Liver (tissue), 3 donors: ENCODE measurements around the gene ZNF165.

ENCODE experiments used
- FOXA2 ChIP-seq: IDR thresholded peaks from 2 replicates; pipeline ENCODE4 v1.6.1; 2016; ENCODE audit warnings: antibody characterized with exemption
- HNF4A ChIP-seq, 2 donors: conservative IDR thresholded peaks; 2 replicates each; pipeline ENCODE4 v1.6.1; 2016; ENCODE audit warnings: antibody characterized with exemption in 2 of 2, mild to moderate bottlenecking in 2 of 2
- JUND ChIP-seq, 2 donors: IDR thresholded peaks; 2 replicates each; pipeline ENCODE4 v1.6.1; 2016; ENCODE audit warnings: antibody characterized with exemption in 2 of 2
- RAD21 ChIP-seq, 2 donors: IDR thresholded peaks; 2 replicates each; pipeline ENCODE4 v1.6.1; 2016; ENCODE audit warnings: antibody characterized with exemption in 2 of 2, mild to moderate bottlenecking in 2 of 2
- SP1 ChIP-seq: IDR thresholded peaks from 2 replicates; pipeline ENCODE4 v1.6.1; 2018; ENCODE audit warnings: antibody characterized with exemption, mild to moderate bottlenecking
- TAF1 ChIP-seq: conservative IDR thresholded peaks from 2 replicates; pipeline ENCODE4 v1.6.1; 2016; ENCODE audit warnings: antibody characterized with exemption, mild to moderate bottlenecking
- YY1 ChIP-seq: IDR thresholded peaks from 2 replicates; pipeline ENCODE4 v1.6.1; 2016; ENCODE audit warnings: antibody characterized with exemption, mild to moderate bottlenecking
- TF ChIP-seq, protein P1 (sequence below): fragments of 150-350 bp; IDR thresholded peaks from 2 replicates; pipeline ENCODE4 v1.5.1; 2017; ENCODE audit warnings: improper control_type of control experiment, low read depth, low read length; ENCODE audit not compliant: missing input control
- TF ChIP-seq, protein P2 (sequence below): IDR thresholded peaks from 2 replicates; pipeline ENCODE4 v1.6.1; 2016; ENCODE audit warnings: antibody characterized with exemption, mild to moderate bottlenecking
- TF ChIP-seq, protein P3 (sequence below): IDR thresholded peaks from 2 replicates; pipeline ENCODE4 v1.6.1; 2016; ENCODE audit warnings: antibody characterized with exemption
- TF ChIP-seq, protein P4 (sequence below): IDR thresholded peaks from 2 replicates; pipeline ENCODE4 v1.6.1; 2016; ENCODE audit warnings: antibody characterized with exemption
- donor health status: healthy.
- donor health status: healthy.

DNA sequence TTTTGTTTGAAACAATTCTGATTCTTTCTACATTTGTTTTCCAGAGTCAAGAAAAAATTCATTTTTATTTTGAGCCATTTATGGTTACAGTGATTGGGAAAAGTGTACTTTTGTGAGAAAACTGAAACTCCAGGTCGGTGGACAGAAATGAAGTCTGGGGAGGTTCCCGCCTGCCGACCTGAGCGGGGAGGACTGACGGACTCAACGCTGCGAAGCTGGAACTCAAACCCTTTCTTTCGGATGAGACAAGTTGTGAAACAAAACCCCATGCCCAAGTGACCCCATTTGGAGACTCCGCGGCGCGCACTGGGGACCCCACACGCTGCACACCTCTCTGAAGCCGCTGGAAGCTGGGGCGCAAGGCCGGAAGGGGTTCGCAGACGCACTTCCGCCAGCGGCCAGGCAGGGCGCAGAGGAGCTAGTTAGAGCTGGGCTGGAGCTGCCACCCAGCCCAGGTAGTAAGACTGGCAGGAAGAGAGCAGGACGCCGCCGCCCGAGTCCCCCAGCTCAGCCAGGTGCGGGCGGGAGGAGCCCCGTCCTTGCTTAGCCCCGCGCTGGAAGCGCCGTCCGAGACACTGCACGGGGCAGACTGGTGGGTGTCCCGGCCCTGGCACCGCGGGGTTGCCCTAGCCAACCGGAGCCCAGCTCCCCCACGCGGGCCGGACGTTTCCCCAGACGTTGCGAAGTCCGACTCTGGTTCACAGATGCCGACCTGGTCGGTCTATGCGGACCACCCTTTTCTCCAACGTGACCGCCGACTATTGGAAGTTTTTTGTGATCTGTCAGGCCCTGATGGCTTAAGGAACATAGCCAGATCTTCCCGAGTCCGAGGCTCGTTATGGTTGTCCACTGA is 24.2 kb downstream of the ZNF165 start:
- TF ChIP-seq SP1 (no peak), FOXA2 (no peak), RAD21 (IDR thresholded peaks at IDR 0.05) (peak in 1 of 2 donors; percentile 56), JUND (IDR thresholded peaks at IDR 0.05) (no peak), TAF1 (peak; percentile 74), HNF4A (conservative IDR thresholded peaks at IDR 0.05) (peak in 1 of 2 donors; percentile 8), YY1 (peak; percentile 50)
- TF ChIP-seq, protein P1, sequence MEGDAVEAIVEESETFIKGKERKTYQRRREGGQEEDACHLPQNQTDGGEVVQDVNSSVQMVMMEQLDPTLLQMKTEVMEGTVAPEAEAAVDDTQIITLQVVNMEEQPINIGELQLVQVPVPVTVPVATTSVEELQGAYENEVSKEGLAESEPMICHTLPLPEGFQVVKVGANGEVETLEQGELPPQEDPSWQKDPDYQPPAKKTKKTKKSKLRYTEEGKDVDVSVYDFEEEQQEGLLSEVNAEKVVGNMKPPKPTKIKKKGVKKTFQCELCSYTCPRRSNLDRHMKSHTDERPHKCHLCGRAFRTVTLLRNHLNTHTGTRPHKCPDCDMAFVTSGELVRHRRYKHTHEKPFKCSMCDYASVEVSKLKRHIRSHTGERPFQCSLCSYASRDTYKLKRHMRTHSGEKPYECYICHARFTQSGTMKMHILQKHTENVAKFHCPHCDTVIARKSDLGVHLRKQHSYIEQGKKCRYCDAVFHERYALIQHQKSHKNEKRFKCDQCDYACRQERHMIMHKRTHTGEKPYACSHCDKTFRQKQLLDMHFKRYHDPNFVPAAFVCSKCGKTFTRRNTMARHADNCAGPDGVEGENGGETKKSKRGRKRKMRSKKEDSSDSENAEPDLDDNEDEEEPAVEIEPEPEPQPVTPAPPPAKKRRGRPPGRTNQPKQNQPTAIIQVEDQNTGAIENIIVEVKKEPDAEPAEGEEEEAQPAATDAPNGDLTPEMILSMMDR, result peak; percentile 67
- TF ChIP-seq, protein P2, sequence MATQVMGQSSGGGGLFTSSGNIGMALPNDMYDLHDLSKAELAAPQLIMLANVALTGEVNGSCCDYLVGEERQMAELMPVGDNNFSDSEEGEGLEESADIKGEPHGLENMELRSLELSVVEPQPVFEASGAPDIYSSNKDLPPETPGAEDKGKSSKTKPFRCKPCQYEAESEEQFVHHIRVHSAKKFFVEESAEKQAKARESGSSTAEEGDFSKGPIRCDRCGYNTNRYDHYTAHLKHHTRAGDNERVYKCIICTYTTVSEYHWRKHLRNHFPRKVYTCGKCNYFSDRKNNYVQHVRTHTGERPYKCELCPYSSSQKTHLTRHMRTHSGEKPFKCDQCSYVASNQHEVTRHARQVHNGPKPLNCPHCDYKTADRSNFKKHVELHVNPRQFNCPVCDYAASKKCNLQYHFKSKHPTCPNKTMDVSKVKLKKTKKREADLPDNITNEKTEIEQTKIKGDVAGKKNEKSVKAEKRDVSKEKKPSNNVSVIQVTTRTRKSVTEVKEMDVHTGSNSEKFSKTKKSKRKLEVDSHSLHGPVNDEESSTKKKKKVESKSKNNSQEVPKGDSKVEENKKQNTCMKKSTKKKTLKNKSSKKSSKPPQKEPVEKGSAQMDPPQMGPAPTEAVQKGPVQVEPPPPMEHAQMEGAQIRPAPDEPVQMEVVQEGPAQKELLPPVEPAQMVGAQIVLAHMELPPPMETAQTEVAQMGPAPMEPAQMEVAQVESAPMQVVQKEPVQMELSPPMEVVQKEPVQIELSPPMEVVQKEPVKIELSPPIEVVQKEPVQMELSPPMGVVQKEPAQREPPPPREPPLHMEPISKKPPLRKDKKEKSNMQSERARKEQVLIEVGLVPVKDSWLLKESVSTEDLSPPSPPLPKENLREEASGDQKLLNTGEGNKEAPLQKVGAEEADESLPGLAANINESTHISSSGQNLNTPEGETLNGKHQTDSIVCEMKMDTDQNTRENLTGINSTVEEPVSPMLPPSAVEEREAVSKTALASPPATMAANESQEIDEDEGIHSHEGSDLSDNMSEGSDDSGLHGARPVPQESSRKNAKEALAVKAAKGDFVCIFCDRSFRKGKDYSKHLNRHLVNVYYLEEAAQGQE, result no peak
- TF ChIP-seq, protein P3, sequence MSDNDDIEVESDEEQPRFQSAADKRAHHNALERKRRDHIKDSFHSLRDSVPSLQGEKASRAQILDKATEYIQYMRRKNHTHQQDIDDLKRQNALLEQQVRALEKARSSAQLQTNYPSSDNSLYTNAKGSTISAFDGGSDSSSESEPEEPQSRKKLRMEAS, result peak; percentile 39
- TF ChIP-seq, protein P4, sequence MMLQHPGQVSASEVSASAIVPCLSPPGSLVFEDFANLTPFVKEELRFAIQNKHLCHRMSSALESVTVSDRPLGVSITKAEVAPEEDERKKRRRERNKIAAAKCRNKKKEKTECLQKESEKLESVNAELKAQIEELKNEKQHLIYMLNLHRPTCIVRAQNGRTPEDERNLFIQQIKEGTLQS, result no peak
